ENCODE results near the gene CHST11.

CHST11 gene

DNA sequence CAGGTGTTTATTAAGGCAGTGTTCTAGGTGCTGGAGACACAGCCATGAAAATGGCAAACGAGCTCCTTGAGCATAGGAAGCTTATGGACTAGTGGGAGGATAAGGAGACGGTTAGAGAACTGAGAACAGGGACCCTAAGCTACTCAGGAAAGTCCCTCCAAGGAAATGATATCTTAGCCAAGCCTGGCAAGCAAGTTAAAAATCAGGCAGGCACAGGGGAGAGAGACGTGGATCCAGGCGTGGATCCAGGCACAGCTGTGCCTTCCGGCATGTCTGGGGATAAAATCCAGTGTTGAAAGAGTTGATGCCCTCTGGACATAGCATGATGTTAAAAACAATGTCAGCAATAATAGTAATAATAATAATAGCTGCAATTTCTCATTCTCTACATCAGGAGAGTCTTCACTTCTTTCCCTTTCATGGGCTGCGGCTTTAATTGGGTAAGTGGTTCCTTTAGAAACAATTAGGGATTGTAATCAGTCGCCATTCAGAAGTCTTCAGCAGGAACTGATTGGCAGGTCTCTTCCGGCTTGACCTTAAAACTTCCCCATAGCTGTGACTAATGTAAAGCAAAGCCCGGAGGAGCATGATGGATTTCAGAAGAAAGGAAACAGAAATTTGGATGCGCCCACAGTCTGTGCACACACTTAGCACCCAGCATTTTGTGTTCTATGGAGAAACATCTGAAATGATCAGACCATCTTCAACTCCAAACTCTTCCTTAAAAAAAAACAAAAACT lies 271.1 kb downstream of the CHST11 start:
- no peak overlapping the region for H3K4me3 ChIP-seq (ENCODE audit: low read depth, low read length)
- no peak for TF ChIP-seq CTCF (IDR thresholded peaks at IDR 0.05; ENCODE audit: low read depth, low read length)

DNA sequence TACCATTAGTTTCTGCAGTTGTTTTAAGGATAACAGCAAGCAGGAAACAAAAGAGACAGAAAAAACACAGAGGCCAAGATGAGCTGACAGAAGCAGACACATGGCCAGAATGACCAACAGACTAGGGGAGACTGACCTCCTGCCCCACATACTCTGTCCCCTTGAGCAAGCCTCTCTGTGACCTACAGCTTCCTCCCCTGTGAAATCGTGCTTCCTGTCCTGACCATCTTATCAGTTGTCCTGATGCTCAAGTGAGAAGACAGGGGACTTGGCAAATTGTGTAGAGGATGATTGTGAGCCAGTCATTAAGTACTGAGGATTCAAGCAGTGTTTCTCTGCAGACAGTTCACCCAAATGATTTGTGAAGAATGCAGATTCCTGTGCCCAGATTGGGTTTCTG lies 272.3 kb downstream of the CHST11 start:
- TF ChIP-seq CTCF (IDR thresholded peaks at IDR 0.05; ENCODE audit: low read depth, low read length), result no peak
- no peak overlapping the region for H3K4me3 ChIP-seq (ENCODE audit: low read depth, low read length)

DNA sequence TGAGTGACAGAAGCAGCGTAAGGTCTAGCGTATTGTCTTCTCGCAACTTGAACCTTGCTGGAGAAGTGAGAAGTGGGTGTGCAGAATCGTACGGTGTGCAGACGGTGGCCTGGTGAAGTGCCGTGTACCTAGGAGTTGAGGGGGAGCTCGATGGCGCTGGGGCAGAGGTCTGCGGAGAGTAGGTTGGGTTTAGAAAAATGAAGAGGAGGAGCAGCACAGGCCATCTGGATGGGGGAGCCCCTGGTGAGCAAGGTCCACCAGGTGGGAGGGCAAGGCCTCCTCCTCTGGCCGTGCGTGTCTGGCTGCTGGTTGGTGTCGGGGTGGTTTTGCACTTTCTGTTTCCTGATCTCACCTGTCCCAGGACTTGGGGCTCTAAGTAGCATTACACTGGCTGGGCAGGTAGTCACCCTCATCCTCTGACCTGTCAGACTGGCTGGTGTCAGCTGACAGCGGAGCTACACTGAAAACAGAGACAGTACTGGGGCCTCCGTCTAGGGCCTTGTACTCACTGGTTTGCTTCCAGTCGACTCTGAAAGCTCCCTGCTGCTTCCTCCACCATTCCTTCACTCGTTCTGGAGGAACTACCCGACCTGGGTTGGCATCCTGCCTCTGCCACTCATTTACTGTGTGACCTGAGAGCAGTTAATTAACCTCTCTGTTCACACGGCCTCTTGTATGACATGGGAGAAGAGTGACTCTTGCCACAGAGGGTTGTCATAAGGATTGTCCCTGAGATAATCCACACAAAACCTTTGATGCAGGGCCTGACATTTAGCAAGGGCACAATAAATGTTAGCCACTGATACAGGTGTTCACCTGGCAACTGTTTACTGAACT lies 273.1 kb downstream of the CHST11 start:
- no peak overlapping the region for H3K4me3 ChIP-seq (ENCODE audit: low read depth, low read length)
- TF ChIP-seq CTCF (IDR thresholded peaks at IDR 0.05; ENCODE audit: low read depth, low read length), result no peak

DNA sequence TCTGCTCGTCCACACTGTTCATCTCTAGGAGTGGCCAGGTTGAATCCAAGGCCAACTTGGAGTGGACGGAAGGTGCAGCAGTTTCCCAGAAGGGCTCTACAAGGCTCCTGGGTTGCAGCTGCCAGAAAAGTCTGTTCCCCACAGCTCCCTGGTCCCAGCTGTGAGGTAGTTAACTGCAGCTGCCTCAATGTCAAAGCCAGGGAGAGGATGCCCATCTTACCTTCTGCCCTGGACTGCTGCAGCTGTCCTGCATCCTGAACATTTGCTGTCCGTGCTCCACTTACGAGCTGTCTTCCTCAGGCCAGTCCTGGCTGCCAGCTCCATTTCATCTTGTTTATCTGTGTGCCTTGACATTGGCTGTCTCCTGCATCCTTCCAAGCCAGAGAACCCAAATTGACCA lies 274.0 kb downstream of the CHST11 start:
- no peak overlapping the region for H3K4me3 ChIP-seq (ENCODE audit: low read depth, low read length)
- no peak for TF ChIP-seq CTCF (IDR thresholded peaks at IDR 0.05; ENCODE audit: low read depth, low read length)

DNA sequence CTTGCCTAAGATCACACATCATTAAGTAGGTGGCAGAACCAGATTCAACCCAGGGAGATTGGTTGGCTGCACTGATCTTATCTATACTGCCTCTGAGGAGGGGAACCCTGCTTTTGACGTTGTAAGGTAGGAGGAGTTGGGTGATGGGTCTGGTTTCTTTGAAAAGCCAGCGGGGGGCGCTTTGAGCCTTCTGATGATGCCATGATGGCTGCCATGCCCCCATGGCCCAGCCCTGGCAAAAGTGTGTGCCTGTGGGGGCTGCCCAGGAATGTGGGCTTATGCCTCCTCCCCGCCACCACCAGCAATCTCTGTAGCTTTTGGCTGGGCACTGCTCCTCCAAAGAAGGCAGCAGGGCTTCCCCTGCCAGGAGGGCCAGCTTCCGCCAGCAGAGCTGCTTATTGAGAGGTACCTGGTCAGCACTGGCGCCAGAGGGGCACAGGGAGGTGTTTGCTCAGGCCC lies 277.0 kb downstream of the CHST11 start:
- TF ChIP-seq CTCF (IDR thresholded peaks at IDR 0.05; ENCODE audit: low read depth, low read length), result no peak

GRCh38 chr12:104734541-104735095 lies 277.9 kb downstream of the CHST11 start:
- no peak overlapping the region for H3K4me3 ChIP-seq (ENCODE audit: low read depth, low read length)
- TF ChIP-seq CTCF (IDR thresholded peaks at IDR 0.05; ENCODE audit: low read depth, low read length), result no peak

More for the DNA sequence above, 277.0 kb downstream of the CHST11 start:
- H3K4me3 ChIP-seq (ENCODE audit: low read depth, low read length), result no peak overlapping the region

DNA sequence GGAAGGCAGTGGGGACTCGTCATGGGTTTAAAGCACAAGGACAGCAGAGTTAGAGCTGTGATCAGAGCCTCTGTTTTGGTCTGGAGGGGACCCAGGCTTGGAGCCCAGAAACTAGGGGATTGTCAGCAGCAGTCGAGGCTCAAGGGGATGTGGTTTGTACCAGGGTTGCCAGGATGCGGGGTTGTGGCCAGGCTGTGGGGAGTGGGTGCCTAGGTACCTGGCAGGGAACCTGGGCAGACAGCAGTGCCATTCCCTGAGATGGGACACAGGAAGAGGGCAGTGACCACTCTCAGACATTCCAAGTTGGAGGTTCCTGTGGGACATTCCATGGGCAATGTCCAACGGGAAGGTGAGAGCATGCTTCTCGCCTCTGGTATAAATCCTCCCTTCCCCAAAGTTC lies 279.1 kb downstream of the CHST11 start:
- TF ChIP-seq CTCF (IDR thresholded peaks at IDR 0.05; ENCODE audit: low read depth, low read length), result no peak
- no peak overlapping the region for H3K4me3 ChIP-seq (ENCODE audit: low read depth, low read length)
